UCSD-AML1 (cell line): ENCODE results near the gene GRHPR.
"Not testable (repeated sequence)": the region's sequence is repeated elsewhere in the genome, so short reads cannot be mapped to it uniquely, and the experiment has no call there.

Experiments used
- DNase-seq: peaks from one replicate; lab custom pipeline; 2025; ENCODE audit not compliant: unreplicated experiment; lab: John Stamatoyannopoulos, UW

The GRHPR gene

GRCh38 chr9:37420271-37421215, 2.0 kb upstream of the GRHPR start:
- no peak for DNase-seq

- DNase-seq: no peak
These were observed 595 bp upstream of the GRHPR start for GRCh38 chr9:37421914-37422288.

DNA sequence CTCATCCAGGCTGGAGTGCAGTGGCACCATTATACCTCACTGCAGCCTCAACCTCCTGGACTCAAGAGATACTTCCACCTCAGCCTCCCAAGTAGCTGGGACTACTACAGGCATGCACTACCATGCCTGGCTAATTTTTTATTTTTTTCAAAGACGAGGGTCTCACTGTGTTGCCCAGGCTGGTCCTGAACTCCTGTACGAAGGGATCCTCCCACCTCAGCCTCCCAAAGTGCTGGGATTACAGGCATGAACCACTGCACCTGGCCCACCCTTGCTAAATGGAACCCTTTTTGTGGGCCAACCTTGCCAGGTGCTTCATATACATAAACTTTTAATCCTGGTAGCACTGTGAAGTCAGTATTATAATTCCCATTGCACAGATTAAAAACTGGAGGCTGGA, 1.0 kb downstream of the GRHPR start:
- no peak for DNase-seq

DNA sequence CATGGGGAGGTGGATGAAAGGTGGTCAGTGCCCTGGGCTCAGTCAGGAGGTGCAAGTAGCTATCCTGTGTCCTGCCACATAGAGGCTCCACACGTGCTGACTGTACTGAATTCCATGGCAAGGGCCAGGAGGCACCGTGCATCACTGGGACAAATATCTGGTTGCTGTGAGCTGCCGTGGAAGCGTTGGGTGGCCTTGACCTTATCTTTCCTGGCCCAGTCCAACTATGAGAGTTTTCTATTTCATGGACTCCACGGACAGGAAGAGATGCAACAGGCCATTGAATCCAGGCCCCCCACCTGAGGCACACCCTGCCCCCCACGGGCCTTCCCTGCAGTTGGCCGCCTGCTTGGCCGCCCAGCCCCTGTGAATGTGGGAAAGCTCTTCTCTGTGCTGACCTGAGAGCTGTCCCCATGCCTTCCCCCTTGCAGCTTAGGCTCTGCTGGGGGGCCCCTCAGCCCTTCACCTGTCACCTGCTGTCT, 1.7 kb downstream of the GRHPR start:
- no peak for DNase-seq

GRCh38 chr9:37424686-37425297, 2.3 kb downstream of the GRHPR start:
- DNase-seq: no peak

DNA sequence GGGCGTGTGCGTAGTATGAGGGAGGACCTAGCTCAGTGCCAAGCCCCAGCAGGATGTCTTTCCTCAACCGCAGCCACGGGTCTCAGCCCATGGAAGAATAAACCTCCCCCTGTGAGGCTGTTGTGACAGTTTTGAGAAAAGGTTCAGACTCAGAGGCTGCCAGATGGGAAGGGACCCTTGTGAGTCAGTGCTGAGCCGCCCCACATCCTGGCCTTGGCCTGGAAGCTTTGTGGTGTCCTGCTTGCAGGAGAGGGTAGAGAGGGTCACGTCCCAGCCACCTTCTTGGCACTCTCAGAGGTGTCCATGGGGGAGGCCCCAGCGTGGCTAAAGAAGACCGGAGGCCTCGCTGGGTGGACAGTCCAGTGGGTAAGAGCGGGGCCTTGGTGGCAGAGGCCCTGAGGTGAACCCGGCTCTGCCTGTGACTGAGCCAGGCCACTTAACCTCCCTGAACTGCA, 2.8 kb downstream of the GRHPR start:
- DNase-seq: no peak

GRCh38 chr9:37426431-37426830, 3.9 kb downstream of the GRHPR start:
- not testable (repeated sequence) for DNase-seq

- no peak for DNase-seq
These were observed 4.3 kb downstream of the GRHPR start for GRCh38 chr9:37426846-37427245.

DNA sequence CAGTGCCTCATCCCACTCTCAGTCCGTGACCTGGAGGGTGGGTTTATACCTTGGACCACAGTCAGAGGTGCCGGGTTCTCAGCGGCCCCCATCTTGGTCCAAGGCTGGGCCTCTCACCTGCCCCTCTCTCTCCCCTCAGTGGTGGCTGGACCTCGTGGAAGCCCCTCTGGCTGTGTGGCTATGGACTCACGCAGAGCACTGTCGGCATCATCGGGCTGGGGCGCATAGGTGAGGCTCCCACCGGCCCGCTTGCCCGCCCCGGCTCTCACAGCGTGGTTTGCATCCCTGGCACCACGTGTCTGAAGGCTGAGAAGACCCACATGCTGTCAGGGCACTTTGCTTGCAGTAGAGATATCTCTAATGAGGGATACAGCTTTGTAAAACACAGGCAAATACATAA, 5.8 kb downstream of the GRHPR start:
- DNase-seq: no peak

DNA sequence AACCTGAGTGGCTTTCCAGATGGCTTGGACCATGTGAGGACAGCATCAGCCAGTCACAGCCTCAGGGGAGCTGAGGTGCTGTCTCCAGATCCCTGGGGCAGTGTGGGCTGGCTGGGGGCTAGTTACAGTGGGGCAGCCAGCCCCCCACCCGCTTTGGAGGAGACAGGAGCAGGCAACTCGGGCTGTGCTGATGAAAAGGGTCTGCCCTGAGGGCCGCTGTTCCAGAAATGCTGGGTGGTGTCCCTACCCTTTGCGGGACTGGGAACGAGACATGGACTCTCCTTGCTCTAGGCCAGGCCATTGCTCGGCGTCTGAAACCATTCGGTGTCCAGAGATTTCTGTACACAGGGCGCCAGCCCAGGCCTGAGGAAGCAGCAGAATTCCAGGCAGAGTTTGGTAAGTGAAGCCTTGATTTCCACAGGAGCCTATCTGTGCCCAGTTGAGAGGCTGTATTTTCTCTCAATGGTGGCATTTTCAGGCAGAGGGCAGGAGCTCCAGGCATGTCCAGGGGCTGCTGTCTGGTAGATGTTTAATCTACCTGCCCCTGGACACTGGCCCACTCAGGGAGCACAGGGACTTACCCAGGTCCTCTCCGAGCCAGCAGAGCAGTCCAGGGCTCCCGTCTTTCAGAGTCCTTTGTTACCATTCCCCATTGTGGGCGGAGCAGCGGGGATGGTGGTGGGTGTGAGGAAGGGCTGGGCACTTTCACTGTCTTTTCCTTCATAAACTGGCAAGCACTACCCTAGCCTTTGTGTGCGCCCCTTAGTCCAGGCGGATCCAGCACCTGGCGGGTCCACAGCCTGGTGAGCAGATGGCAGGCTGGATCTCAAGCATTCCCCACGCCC, 7.2 kb downstream of the GRHPR start:
- DNase-seq: no peak

DNA sequence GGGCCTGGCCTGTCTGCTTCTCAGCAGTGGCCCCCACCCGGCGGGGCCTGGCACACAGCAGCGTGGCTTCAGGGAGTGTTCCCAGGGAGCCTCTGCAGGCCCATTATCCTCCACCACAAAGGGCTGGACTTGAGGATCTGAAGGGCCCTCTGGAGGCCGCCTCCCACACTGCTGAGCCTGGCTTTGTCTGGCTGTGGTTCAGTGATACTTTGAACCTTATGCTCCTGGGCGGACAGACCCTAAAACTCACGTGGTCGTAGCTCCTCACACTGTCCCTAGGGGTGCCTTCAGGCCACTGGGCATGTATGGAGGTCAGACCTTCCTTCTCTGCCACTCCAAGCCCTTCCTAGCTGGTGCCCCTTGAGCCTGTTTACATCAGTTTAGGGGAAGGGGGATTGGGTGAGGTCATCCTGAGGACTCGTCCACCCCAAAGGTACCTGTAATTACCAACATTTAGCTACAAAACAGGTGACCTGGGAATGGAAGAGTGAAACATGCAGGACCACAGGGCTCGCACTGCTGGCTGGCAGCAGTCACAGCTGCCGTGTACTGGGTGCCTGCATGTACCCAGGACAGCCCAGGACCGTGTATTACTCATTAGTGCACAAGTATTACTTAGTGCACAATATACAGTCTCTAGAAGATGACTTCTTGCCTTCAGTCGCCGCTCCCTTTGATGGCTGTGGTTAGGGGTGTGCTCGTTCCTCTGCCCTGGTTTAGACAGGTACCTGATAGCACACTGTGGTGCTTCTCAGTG, 8.5 kb downstream of the GRHPR start:
- DNase-seq: no peak

GRCh38 chr9:37432020-37432419, 9.5 kb downstream of the GRHPR start:
- no peak for DNase-seq

DNA sequence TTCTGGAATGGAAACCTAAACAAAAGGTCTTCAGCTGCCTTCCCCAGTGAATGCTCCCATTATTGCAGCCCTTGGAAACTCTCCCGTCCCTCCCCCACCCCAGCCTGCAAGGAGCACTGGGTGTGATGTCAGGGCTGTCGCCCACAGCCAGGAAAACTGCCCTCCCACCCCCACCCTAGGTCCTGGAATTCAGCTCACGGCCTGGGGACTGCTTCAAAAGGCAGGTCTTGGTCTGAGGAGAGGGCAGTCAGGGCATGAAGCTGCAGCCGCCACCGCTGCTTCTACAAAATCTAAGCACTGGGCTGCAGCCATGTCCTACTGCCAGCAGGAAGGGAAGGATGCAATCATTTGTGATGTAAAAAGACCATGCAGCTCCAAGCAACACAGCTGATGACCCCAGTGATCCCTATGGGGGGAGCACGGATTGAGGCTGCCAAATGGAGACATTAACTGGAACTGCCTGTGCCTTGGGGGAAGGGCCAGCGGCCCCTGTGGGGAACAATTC, 11.4 kb downstream of the GRHPR start:
- DNase-seq: no peak

- no peak for DNase-seq
These were observed 14.0 kb downstream of the GRHPR start for GRCh38 chr9:37436540-37436939.

DNA sequence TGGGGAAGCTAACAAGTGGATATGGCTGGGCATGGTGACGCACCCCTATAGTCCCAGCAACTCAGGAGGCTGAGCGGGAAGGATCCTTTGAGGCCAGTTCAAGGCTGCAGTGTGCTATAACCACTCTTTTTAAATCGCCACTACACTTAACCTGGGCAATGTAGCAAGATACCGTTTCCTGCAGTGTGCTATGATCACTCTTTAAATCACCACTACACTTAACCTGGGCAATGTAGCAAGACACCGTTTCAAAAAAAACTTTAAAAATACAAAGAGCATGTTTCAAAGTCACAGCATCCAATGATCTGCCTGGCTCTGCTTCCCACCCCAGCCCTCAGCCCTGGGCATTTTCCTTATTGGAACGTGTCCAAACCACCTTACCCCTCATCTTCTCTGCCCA, 14.5 kb downstream of the GRHPR start:
- no peak for DNase-seq

- DNase-seq: no peak
These were observed 15.1 kb downstream of the GRHPR start for GRCh38 chr9:37437621-37438020.

DNA sequence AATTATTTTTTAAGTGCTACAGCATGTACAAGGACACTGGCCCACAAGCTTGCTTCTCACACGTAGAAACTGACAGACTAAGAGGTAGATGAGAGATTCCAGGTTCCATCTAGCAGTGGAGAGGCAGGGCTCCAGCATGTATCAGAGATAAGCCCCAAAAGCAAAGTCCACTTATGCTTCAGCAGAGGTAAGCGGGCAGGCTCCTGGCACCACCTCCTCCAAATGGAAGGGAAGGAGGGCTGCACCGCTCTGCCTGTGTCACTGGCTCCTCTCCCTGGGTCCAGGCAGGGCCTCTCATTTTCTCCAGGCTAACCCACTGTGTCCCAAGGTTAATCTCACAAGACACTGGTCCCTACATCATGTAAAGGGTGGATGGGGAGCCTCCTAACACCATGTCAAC, 15.9 kb downstream of the GRHPR start:
- DNase-seq: no peak

DNA sequence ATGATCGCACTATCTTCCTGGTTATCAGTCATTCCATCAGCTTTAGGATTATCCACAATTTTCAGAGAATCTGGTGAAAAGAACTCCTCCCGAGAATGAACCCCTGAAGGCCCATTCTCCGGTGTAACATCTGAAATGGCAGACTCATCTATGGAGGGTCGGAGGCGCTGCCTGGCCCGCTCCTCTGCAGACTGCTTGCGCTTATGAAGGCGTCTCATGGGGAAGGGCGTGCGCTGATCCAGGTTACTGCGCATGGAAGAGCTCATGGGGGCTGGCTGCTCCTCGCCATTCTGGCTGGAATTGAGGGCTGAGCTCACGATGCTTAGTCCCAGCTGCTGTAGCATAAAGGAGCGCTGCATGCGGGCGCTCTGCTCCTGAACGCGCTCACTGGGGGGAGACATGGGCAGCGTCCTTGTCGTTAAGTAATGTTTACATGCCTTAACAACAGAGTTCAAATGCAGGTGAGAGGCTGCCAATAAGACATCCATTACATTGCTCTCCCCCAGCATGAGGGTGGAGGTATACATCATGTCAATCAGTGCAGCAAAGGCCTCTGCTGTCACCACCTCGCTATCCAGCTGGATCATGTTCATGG, 19.4 kb downstream of the GRHPR start:
- no peak for DNase-seq

DNA sequence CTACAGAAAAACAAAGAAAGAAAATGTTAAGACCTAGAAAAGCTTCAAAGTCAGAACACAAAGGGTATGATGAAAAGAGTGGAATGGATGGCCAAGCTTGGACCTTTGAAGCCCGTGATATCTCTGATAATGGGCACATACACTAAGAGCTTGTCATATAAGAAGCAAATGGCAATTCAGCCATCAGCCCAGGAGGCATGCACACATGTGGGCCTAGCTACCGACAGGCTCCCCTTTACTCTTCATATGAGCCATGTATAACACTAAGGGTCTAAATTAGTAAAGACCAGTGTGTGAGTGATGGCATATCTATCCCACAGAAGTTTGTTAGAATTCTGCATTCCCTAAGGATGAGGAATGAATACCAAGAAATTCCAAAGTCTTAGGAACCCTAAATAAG, 20.1 kb downstream of the GRHPR start:
- DNase-seq: no peak

DNA sequence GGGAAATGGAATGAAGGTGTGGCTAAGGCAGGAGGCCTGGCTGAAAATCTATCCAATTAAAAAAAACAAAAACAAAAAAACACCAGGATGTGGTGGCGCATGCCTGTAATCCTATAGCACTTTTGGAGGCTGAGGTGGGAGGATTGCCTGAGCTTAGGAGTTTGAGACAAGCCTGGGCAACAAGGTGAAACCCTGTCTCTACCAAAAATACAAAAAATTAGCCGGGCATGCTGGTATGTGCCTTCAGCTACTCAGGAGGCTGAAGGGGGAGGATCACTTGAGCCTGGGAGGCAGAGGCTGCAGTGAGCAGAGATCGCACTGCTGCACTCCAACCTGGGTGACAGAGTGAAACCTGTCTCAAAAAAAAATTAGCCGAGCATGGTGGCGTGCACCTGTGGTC, 21.1 kb downstream of the GRHPR start:
- DNase-seq: no peak
